Ammon's horn (tissue), 1 donor: ENCODE measurements around the gene SNAPC4.
"Not testable (repeated sequence)": the region's sequence is repeated elsewhere in the genome, so short reads cannot be mapped to it uniquely, and the experiment has no call there.

Experiments
- DNase-seq: peaks from one replicate; pipeline ENCODE4 v3.0.0-alpha.2; 2016; ENCODE audit warnings: low spot score

SNAPC4 gene

GRCh38 chr9:136358016-136358415 is 42.0 kb downstream of the SNAPC4 start:
- DNase-seq = no peak

- DNase-seq = no peak
Observed at GRCh38 chr9:136357202-136357725, 42.7 kb downstream of the SNAPC4 start.

DNA sequence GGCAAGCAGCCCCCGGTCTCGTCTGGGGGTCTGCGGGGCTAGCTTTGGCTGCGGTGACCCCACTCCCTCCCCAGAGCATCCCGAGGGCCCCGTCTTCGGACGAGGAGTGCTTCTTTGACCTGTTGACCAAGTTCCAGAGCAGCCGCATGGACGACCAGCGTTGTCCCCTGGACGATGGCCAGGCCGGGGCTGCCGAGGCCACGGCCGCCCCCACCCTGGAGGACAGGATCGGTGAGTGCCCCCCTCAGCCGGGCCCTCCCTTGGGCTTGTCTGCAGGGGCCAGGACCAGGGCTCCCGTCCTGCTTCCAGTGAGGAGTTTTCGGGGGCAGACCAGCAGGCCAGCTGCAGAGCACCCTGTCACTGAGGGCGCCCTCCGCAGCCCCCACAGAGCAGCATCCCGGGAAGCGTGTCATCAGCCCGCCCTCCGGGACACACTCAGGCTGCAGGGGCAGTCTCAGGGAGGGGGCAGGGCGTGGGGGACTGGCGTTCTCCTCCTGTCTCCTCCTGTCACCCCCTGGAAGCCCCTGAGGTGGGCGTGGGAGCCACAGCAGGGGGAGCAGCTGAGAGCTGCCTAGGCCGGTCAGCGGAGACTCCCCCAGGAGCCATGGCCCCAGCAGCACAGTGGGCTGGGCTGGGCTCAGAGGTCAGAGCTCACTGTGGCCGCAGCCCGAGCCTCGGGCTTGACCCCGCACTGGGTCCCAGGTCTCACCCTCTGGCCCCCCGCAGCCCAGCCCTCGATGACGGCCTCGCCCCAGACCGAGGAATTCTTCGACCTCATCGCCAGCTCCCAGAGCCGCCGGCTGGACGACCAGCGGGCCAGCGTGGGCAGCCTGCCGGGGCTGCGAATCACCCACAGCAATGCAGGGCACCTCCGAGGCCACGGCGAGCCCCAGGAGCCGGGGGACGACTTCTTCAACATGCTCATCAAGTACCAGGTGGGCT is 44.1 kb downstream of the SNAPC4 start:
- no peak for DNase-seq

DNA sequence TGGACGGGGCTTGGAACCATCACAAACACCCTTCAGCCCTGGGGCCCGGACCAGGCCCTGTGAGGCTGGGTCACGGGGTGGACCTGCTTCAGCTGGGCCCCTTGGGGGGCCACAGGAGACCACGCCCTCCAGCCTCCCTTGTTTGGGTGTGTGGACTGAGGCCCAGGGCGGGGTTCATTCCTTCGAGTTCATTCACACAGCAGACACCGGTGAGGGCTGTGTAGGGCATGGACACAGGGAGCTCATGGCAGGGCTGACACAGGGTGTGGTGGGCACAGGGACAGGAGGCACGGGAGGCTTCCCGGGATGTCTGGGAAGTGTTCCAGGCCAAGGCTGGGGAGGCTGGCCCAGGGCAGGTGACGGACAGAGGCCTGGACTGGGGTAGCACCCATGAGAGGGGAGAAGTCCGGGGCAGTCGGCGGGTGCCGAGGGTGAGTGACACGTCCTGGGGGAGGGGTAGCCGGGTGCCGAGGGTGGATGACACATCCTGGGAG is 45.3 kb downstream of the SNAPC4 start:
- DNase-seq = no peak

- no peak for DNase-seq
Observed at GRCh38 chr9:136353757-136354488, 46.0 kb downstream of the SNAPC4 start.

GRCh38 chr9:136353088-136353487 is 46.9 kb downstream of the SNAPC4 start:
- DNase-seq = no peak

- peak; percentile 51 for DNase-seq
Observed at GRCh38 chr9:136352682-136353081, 47.3 kb downstream of the SNAPC4 start.

GRCh38 chr9:136351868-136352267 is 48.1 kb downstream of the SNAPC4 start:
- DNase-seq = not testable (repeated sequence)

DNA sequence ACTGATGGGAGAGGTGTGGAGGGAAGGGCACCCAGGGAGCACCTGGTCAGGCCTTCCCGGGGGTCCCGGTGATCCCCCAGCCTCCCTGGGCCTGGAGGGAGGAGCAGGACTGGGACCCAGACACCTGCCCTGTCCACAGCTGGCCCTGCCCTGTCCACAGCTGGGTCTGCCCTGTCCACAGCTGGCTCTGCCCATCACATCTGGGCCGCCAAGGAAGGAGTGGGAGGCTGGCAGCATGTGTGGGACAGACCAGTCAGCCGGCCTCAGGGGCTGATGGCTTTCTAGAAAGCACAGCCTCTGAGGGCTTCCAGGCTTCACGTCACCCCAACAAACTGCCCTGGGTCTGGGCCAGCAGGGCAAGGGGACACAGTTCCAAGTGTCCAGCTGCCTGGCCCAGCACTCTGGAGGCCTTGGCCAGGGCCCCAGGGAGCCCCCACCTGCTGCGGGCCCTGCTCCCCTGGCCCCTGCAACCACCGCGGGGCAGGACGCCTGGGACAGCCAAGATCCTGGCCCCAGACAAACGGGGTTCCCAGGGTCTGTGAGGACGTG is 48.6 kb downstream of the SNAPC4 start:
- no peak for DNase-seq
